Right atrium auricular region (tissue), 2 donors: ENCODE measurements around the gene FOXN3. TPM values are rescaled to one million over a fixed set of nuclear protein-coding genes. Genes with fewer than 3 reads are reported as not detected.

Experiments used
- DNase-seq: peaks from one replicate; pipeline ENCODE4 v3.0.0-alpha.2; 2019; ENCODE audit warnings: low spot score
- H3K27ac ChIP-seq, 2 donors: fragments of 200-600 bp; sonication (generic); 1 replicate in 1 of 2; 2 replicates in 1 of 2; pipeline ENCODE4 v1.5.1; 2016 to 2019
- H3K27me3 ChIP-seq, 2 donors: fragments of 200-600 bp; sonication (generic); one replicate each; pipeline versions ENCODE4 v1.5.1 to v1.6.0; 2017 to 2019
- H3K36me3 ChIP-seq: fragments of 200-600 bp; sonication (generic); one replicate; pipeline ENCODE4 v1.5.1; 2016
- H3K4me1 ChIP-seq, 2 donors: fragments of 200-600 bp; sonication (generic); one replicate each; pipeline versions ENCODE4 v1.5.1 to v1.6.0; 2017 to 2019
- H3K4me3 ChIP-seq, 2 donors: fragments of 200-600 bp; sonication (generic); 1 replicate in 1 of 2; 2 replicates in 1 of 2; pipeline ENCODE4 v1.5.1; 2017 to 2019; ENCODE audit warnings: mild to moderate bottlenecking in 1 of 2, moderate library complexity in 1 of 2
- H3K9me3 ChIP-seq, 2 donors: fragments of 200-600 bp; sonication (generic); one replicate each; pipeline ENCODE4 v1.5.1; 2019
- total RNA-seq, 2 donors: library from RNA; depleted of rRNA; stranded (reverse); fragments of >200 nt; gene quantifications; one replicate each; pipeline ENCODE4 v1.1.0, GENCODE V29; 2016
- TF ChIP-seq, protein P1 (sequence below), 2 donors: fragments of 200-600 bp; sonication (generic); IDR thresholded peaks; one replicate each; pipeline ENCODE4 v1.5.1; 2019; ENCODE audit warnings: antibody characterized with exemption in 2 of 2

FOXN3 gene
- total RNA-seq, 2 donors from 2014 or later: 80.1 to 90.3 TPM

DNA sequence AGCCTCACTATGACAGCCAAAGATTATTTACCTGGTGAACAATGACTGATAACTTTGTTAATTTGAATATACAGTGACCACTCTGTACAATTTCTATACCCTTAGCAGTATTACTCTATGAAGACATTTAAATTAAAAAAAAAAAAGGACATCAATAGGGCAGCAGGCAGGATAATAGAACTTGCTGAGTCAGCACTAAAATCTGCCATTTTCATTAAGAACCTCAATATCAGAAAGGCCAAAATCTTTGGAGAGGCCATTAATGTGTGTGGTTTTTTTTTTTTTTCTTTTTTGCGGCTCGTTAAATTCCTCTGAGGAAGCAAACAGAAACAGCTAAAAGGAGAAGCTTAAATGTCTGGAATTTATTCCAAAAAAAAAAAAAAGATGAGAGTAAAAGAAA is 73.7 kb downstream of the FOXN3 start:
- no peak overlapping the region for H3K27ac ChIP-seq
- no peaks in the 10 kb centered on the region for H3K27me3 ChIP-seq
- no peaks in the 10 kb centered on the region for H3K36me3 ChIP-seq
- H3K9me3 ChIP-seq: no peaks in the 10 kb centered on the region
- TF ChIP-seq, protein P1, sequence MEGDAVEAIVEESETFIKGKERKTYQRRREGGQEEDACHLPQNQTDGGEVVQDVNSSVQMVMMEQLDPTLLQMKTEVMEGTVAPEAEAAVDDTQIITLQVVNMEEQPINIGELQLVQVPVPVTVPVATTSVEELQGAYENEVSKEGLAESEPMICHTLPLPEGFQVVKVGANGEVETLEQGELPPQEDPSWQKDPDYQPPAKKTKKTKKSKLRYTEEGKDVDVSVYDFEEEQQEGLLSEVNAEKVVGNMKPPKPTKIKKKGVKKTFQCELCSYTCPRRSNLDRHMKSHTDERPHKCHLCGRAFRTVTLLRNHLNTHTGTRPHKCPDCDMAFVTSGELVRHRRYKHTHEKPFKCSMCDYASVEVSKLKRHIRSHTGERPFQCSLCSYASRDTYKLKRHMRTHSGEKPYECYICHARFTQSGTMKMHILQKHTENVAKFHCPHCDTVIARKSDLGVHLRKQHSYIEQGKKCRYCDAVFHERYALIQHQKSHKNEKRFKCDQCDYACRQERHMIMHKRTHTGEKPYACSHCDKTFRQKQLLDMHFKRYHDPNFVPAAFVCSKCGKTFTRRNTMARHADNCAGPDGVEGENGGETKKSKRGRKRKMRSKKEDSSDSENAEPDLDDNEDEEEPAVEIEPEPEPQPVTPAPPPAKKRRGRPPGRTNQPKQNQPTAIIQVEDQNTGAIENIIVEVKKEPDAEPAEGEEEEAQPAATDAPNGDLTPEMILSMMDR (IDR thresholded peaks at IDR 0.05): no peak
- H3K4me3 ChIP-seq: no peak overlapping the region
- DNase-seq: no peak
- peaks cover 0 to 27% of the 10 kb centered on the region in 2 donors for H3K4me1 ChIP-seq

DNA sequence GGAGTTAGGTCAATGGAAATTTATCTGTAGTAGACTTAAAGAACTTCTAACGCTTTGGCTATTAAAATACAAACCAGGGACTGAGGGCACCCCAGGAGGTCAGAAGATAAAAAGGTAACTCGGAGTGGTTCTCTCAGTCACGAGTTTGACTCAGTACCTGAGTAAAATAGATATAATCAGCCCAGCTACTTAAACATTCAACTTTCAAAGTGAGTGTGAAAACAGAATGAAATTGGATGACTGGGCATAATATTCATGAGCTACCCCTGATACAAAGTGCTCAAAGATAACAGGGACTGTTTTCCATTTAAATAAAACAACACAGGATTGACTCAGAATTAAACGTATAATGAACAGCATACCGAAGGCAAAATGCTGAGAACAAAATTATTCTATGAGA is 75.0 kb downstream of the FOXN3 start:
- Histone ChIP-seq H3K4me3 (no peak overlapping the region), H3K4me1 (peaks cover 0 to 36% of the 10 kb centered on the region in 2 donors), H3K27ac (no peak overlapping the region), H3K27me3 (no peaks in the 10 kb centered on the region), H3K36me3 (no peaks in the 10 kb centered on the region), H3K9me3 (no peaks in the 10 kb centered on the region)
- TF ChIP-seq, protein P1 (IDR thresholded peaks at IDR 0.05): no peak
- no peak for DNase-seq

DNA sequence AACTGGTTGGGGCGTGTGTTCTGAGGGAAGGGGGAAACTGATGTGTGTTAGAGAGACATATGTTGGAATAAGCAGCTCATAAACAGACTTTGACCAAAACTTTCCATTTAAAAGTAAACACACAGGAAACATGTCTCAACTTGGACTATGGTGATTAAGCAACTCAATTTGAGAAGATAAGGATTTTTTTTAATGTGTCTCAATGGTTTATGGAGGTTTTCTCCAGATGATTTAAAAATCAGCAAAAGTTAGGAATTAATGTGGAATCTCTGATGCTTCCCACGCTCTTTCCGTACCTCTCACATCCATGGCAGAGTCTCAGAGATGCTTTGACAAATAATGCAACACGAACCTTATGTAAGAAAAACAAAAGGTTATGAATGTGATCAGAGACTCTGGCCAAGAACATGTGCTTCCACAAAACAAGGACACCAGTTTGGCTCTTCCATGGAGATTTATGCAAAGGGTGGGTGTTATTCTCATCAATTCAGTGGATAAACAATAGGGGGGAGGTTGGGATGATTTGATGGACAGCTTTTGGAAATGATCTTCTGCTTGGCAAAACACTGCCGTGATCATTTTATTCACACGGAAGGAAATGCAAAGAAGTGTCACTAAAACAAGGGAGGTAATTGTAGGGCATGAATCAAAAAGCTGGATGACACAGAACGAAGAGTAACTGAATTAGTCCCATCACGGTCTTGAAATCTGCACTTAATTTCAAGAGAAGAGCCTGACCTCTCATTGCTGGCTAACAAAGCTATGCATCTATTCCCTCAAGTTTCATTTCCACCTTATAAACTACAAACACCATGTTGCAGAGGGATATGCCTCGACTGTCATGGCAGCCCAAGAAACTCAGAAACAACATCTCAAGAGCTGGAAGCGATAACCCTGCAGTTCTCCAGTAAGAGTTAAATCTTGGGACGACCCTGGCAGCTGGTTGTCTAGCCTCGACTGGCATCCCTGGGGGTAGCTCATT is 76.5 kb downstream of the FOXN3 start:
- peaks cover 0 to 36% of the 10 kb centered on the region in 2 donors for H3K4me1 ChIP-seq
- TF ChIP-seq, protein P1 (IDR thresholded peaks at IDR 0.05): no peak
- H3K27ac ChIP-seq: peak overlapping the region; percentile 14 to 45
- H3K36me3 ChIP-seq: no peaks in the 10 kb centered on the region
- H3K4me3 ChIP-seq: no peak overlapping the region
- no peaks in the 10 kb centered on the region for H3K9me3 ChIP-seq
- DNase-seq: no peak
- H3K27me3 ChIP-seq: no peaks in the 10 kb centered on the region

DNA sequence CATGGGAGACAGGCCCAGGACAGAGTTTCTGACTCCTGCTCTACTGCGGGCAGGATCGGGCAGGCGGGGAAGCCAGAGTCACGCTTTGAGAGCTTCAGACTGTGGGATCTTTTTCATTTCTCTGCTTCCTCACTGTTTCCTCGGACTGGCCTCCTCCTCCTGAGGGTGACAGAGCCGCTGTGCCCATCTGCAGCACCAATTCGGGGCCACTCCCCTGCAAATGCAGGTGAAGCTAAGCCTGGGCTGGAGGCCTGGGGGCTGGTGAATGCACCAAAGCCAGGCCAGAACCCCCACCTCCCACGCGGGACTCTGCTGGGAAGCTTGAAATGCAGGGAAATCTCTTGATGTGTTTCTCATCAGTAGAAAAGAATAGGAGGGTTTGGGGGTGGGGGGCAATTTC is 77.5 kb downstream of the FOXN3 start:
- no peak for DNase-seq
- no peaks in the 10 kb centered on the region for H3K27me3 ChIP-seq
- H3K27ac ChIP-seq: peak overlapping the region; percentile 38 to 45
- no peaks in the 10 kb centered on the region for H3K36me3 ChIP-seq
- peaks cover 0 to 36% of the 10 kb centered on the region in 2 donors for H3K4me1 ChIP-seq
- no peak overlapping the region for H3K4me3 ChIP-seq
- TF ChIP-seq, protein P1 (IDR thresholded peaks at IDR 0.05): no peak
- H3K9me3 ChIP-seq: no peaks in the 10 kb centered on the region

DNA sequence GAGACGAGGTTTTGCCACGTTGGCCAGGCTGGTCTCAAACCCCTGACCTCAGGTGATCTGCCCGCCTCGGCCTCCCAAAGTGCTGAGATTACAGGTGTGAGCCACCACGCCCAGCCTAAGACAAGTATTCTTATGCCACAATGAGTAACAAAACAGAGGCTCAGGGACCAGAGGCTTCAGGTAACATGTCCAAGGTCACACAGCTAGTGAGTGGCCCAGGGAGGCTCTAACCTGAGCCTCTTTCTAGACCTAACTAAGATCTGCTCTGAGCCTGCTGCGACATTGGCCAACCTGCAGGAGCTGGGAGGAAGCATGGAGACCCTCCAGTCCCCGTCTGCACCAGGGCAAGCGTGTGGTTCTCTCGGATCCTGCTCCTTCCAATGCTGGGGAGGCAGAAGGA is 77.9 kb downstream of the FOXN3 start:
- Histone ChIP-seq H3K27me3 (no peaks in the 10 kb centered on the region), H3K4me3 (no peak overlapping the region), H3K9me3 (no peaks in the 10 kb centered on the region), H3K27ac (peak overlapping the region; percentile 38 to 45), H3K4me1 (peaks cover 0 to 36% of the 10 kb centered on the region in 2 donors), H3K36me3 (no peaks in the 10 kb centered on the region)
- no peak for DNase-seq
- TF ChIP-seq, protein P1 (IDR thresholded peaks at IDR 0.05): no peak
